ENCODE results near the gene PEX6. TPM values are rescaled to one million over a fixed set of nuclear protein-coding genes. Genes with fewer than 3 reads are reported as not detected.

The PEX6 gene, protein sequence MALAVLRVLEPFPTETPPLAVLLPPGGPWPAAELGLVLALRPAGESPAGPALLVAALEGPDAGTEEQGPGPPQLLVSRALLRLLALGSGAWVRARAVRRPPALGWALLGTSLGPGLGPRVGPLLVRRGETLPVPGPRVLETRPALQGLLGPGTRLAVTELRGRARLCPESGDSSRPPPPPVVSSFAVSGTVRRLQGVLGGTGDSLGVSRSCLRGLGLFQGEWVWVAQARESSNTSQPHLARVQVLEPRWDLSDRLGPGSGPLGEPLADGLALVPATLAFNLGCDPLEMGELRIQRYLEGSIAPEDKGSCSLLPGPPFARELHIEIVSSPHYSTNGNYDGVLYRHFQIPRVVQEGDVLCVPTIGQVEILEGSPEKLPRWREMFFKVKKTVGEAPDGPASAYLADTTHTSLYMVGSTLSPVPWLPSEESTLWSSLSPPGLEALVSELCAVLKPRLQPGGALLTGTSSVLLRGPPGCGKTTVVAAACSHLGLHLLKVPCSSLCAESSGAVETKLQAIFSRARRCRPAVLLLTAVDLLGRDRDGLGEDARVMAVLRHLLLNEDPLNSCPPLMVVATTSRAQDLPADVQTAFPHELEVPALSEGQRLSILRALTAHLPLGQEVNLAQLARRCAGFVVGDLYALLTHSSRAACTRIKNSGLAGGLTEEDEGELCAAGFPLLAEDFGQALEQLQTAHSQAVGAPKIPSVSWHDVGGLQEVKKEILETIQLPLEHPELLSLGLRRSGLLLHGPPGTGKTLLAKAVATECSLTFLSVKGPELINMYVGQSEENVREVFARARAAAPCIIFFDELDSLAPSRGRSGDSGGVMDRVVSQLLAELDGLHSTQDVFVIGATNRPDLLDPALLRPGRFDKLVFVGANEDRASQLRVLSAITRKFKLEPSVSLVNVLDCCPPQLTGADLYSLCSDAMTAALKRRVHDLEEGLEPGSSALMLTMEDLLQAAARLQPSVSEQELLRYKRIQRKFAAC
- 16.0 to 30.5 TPM (median 17.0 TPM) in 3 replicates for total RNA-seq
- long read RNA-seq, transcript PEX6-202 (17 exons, 3,478 nt), result major isoform, 31 of 56 reads
- long read RNA-seq, partial matches to known transcripts, result 2 of 56 reads
- long read RNA-seq, other reads (novel, unspliced or antisense), result 22 of 56 reads

DNA sequence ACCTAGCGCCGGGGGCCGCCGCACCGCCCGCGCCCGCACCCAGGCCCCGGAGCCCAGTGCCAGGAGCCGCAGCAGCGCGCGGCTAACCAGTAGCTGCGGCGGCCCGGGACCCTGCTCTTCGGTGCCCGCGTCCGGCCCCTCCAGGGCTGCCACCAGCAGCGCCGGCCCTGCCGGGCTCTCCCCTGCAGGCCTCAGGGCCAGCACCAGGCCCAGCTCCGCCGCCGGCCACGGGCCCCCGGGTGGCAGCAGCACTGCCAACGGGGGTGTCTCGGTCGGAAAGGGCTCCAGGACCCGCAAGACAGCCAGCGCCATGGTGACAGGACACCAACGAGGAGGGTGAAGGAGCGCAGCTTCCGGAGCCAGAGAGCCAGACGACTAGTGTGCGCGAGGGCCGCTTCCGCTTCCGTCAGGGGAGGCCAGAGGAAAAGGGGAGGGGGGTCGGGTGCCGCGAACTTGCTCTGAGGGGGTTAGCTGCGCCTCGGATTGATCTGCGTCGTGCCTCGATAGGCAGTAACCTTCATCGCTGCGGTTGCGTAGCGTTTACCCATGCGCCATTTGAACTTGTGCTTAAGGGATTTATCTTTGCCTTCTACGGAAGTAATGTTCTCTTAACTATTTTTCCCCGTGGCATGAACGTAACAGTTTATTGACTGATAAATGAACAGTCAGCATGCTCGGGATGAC, at the start of gene PEX6:
TSS of gene PEX6 (minus strand) at position 343 of the 684 bp plus-strand sequence. CDS start at position 312, 31 bp downstream.
- DNase-seq (ENCODE audit: low spot score), result no peak
- Mint-ChIP-seq H3K27ac (ENCODE audit: unreplicated experiment) (peak within 1 kb of the TSS; percentile 95), H3K36me3 (ENCODE audit: low read depth) (peaks cover 3% of the 10 kb centered on the region), H3K4me1 (ENCODE audit: low read depth) (peaks cover 31% of the 10 kb centered on the region), H3K9me3 (ENCODE audit: low read depth) (no peaks in the 10 kb centered on the region), H3K27me3 (ENCODE audit: low read depth) (no peaks in the 10 kb centered on the region), H3K4me3 (ENCODE audit: unreplicated experiment) (peak within 1 kb of the TSS; percentile 89)
- peak; percentile 16 for TF ChIP-seq CTCF (IDR thresholded peaks at IDR 0.05)

DNA sequence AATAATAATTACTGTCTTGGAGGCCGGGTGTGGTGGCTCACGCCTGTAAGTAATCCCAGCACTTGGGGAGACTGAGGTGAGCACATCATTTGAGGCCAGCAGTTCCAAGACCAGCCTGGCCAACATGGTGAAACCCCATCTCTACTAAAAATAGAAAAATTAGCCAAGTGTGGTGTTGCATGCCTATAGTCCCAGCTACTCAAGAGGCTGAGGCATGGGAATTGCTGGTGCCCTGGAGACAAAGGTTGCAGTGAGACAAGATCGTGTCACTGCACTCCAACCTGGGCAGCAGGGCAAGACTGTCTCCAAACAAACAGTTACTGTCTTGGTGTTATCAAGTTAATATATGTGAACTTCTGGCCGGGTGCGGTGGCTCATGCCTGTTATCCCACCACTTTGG, 47.4 kb upstream of the PEX6 start:
- no peak overlapping the region for H3K4me3 Mint-ChIP-seq (ENCODE audit: unreplicated experiment)
- DNase-seq (ENCODE audit: low spot score), result no peak
- H3K36me3 Mint-ChIP-seq (ENCODE audit: low read depth), result peaks cover 26% of the 10 kb centered on the region
- H3K4me1 Mint-ChIP-seq (ENCODE audit: low read depth), result peaks cover 11% of the 10 kb centered on the region
- no peaks in the 10 kb centered on the region for H3K9me3 Mint-ChIP-seq (ENCODE audit: low read depth)
- no peak for TF ChIP-seq CTCF (IDR thresholded peaks at IDR 0.05)
- no peaks in the 10 kb centered on the region for H3K27me3 Mint-ChIP-seq (ENCODE audit: low read depth)
- no peak overlapping the region for H3K27ac Mint-ChIP-seq (ENCODE audit: unreplicated experiment)

DNA sequence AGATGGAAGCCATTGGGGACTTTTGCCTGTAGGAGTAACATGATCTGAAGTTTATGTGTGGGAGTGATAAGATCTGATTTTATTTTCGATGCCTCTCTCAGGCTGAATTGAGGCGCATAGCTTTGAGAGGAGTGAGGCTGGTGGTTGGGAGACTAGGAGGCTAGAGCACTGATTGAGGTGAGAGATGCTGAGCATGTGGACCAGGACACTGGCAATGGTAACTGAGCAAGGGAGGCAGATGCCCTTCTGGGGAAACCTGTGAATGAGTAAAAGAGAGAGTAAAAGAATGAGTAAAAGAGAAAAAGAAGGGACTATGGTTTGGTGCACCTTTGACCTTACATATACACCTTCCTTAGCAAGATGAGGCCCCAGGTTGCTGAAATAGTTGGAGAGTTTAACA, 45.5 kb upstream of the PEX6 start:
- no peaks in the 10 kb centered on the region for H3K27me3 Mint-ChIP-seq (ENCODE audit: low read depth)
- no peak for DNase-seq (ENCODE audit: low spot score)
- H3K36me3 Mint-ChIP-seq (ENCODE audit: low read depth), result peaks cover 20% of the 10 kb centered on the region
- peaks cover 21% of the 10 kb centered on the region for H3K4me1 Mint-ChIP-seq (ENCODE audit: low read depth)
- no peak for TF ChIP-seq CTCF (IDR thresholded peaks at IDR 0.05)
- peak overlapping the region; percentile 1 for H3K4me3 Mint-ChIP-seq (ENCODE audit: unreplicated experiment)
- H3K9me3 Mint-ChIP-seq (ENCODE audit: low read depth), result no peaks in the 10 kb centered on the region
- no peak overlapping the region for H3K27ac Mint-ChIP-seq (ENCODE audit: unreplicated experiment)

DNA sequence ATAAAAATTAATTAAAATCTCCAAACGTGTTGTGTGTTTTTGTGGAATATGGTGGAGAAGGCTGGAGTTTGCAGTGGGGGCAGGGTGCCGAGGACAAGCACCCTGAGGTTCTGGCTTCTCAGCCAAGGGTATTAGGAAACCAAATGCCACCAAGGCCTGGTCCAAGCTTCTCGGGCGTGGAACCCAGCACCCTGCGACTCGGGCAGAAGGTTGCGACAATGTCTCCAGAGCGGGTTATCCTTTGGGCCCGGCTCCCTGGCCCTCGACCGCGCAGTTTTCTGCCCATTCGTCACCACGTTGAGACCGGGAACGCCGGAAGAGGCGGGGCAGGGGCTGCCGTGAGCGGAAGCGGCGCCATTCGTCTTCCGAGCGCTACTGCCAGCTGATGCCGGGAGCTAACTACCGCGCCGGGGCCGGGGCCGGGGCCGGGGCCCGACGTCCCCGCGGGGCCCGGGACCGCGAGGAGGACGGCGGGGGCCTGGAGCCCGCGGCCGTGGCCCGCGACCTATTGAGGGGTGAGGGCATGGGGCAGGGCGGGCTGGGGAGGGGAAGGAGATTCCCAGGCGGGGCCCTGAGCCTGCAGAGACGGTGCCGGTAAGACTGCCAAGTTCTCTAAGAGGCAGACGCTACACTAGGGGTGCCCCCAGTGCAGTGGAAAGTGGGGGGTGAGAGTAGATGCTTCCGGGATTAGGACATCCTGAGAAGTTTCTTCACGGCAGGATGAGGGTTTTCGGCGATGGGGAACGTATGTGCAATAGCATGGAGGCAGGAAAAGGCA, 42.5 kb upstream of the PEX6 start, which contains the start of gene RRP36:
TSS of gene RRP36 (plus strand) at position 354 of the 778 bp plus-strand sequence. CDS start at position 386, 32 bp downstream.
- Mint-ChIP-seq H3K4me1 (ENCODE audit: low read depth) (peaks cover 33% of the 10 kb centered on the region), H3K36me3 (ENCODE audit: low read depth) (peaks cover 21% of the 10 kb centered on the region), H3K9me3 (ENCODE audit: low read depth) (no peaks in the 10 kb centered on the region), H3K4me3 (ENCODE audit: unreplicated experiment) (peak within 1 kb of the TSS; percentile 91), H3K27ac (ENCODE audit: unreplicated experiment) (peak within 1 kb of the TSS; percentile 92), H3K27me3 (ENCODE audit: low read depth) (no peaks in the 10 kb centered on the region)
- DNase-seq (ENCODE audit: low spot score), result no peak
- TF ChIP-seq CTCF (IDR thresholded peaks at IDR 0.05), result no peak

Data from chondrocyte (in vitro differentiated cells).